Caco-2 (cell line): ENCODE measurements around the gene SARS1. TPM values are rescaled to one million over a fixed set of nuclear protein-coding genes. Genes with fewer than 3 reads are reported as not detected.

Experiments
- BruUV-seq: library from RNA; stranded (reverse); fragments of 400-500 nt; replicated peaks from 2 replicates; lab custom pipeline; 2021; lab: Mats Ljungman, UMichigan
- CTCF ChIA-PET: fragments of 300-600 bp; sonication (Branson Sonifier 250); formaldehyde crosslinking; loops from one replicate; lab custom pipeline; 2022; ENCODE audit warnings: antibody characterized with exemption; lab: Charles Lee
- POLR2A ChIA-PET: fragments of 300-600 bp; sonication (Branson Sonifier 250); formaldehyde crosslinking; loops from one replicate; lab custom pipeline; 2022; ENCODE audit warnings: antibody characterized with exemption; lab: Charles Lee
- DNase-seq, 2 experiments: peaks; one replicate each; pipeline versions ENCODE4 v3.0.0 to v3.0.0-alpha.2; 2020 to 2022
- H3K27me3 ChIP-seq: replicated peaks from 2 replicates; pipeline ENCODE4 v1.6.0; 2011; ENCODE audit warnings: low read length; ENCODE audit not compliant: control insufficient read depth, insufficient read depth
- H3K36me3 ChIP-seq: 2 replicates; pipeline ENCODE4 v1.5.1; 2011; ENCODE audit warnings: low read length; ENCODE audit not compliant: control insufficient read depth, insufficient read depth
- H3K4me1 ChIP-seq: fragments of 250-450 bp; sonication (Bioruptor Pico); 2 replicates; pipeline ENCODE4 v1.5.1; 2020; ENCODE audit warnings: mild to moderate bottlenecking
- H3K4me3 ChIP-seq: 2 replicates; pipeline ENCODE4 v1.5.1; 2011; ENCODE audit warnings: low read depth, mild to moderate bottlenecking, control low read depth, low read length
- H3K9me3 ChIP-seq: fragments of 250-450 bp; sonication (Bioruptor Pico); 2 replicates; pipeline ENCODE4 v1.5.1; 2020; ENCODE audit warnings: mild to moderate bottlenecking, moderate library complexity
- H3K27ac Mint-ChIP-seq: one replicate; pipeline ENCODE4 v1.8.0; 2022; ENCODE audit warnings: mixed read lengths; ENCODE audit not compliant: unreplicated experiment
- H3K27me3 Mint-ChIP-seq: one replicate; pipeline ENCODE4 v1.8.0; 2022; ENCODE audit warnings: mixed read lengths; ENCODE audit not compliant: insufficient read depth, unreplicated experiment
- H3K36me3 Mint-ChIP-seq: one replicate; pipeline ENCODE4 v1.8.0; 2022; ENCODE audit warnings: mild to moderate bottlenecking, mixed read lengths; ENCODE audit not compliant: insufficient read depth, unreplicated experiment
- H3K4me1 Mint-ChIP-seq: one replicate; pipeline ENCODE4 v1.8.0; 2022; ENCODE audit warnings: low read depth, mixed read lengths; ENCODE audit not compliant: unreplicated experiment
- H3K4me3 Mint-ChIP-seq: one replicate; pipeline ENCODE4 v1.8.0; 2022; ENCODE audit warnings: mild to moderate bottlenecking, moderate library complexity, mixed read lengths; ENCODE audit not compliant: unreplicated experiment
- H3K9me3 Mint-ChIP-seq: one replicate; pipeline ENCODE4 v1.8.0; 2022; ENCODE audit warnings: mixed read lengths; ENCODE audit not compliant: unreplicated experiment
- intact Hi-C: fragments of 100-400 bp; cut with micrococcal nuclease; formaldehyde crosslinking; loops from one replicate; pipeline ENCODE4 v1.10.0; 2022; ENCODE audit not compliant: unreplicated experiment
- total RNA-seq: library from RNA; stranded (reverse); gene quantifications from 2 replicates; pipeline ENCODE4 v1.2.3, GENCODE V29; 2022
- TF ChIP-seq, protein P1 (sequence below), 2 experiments: fragments of 200-600 bp in 1 of 2; IDR thresholded peaks; 1 replicate in 1 of 2; 2 replicates in 1 of 2; pipeline versions ENCODE4 v1.5.1 to v1.8.0; 2011 to 2022; ENCODE audit warnings: antibody characterized with exemption in 1 of 2, control low read depth in 1 of 2, inconsistent platforms in 1 of 2, low read depth in 1 of 2, low read length in 1 of 2, mild to moderate bottlenecking in 1 of 2, moderate library complexity in 1 of 2; ENCODE audit not compliant: insufficient read depth in 1 of 2, severe bottlenecking in 1 of 2, unreplicated experiment in 1 of 2

Gene SARS1
- total RNA-seq, 1 experiment from 2014 or later, result 225 TPM

DNA sequence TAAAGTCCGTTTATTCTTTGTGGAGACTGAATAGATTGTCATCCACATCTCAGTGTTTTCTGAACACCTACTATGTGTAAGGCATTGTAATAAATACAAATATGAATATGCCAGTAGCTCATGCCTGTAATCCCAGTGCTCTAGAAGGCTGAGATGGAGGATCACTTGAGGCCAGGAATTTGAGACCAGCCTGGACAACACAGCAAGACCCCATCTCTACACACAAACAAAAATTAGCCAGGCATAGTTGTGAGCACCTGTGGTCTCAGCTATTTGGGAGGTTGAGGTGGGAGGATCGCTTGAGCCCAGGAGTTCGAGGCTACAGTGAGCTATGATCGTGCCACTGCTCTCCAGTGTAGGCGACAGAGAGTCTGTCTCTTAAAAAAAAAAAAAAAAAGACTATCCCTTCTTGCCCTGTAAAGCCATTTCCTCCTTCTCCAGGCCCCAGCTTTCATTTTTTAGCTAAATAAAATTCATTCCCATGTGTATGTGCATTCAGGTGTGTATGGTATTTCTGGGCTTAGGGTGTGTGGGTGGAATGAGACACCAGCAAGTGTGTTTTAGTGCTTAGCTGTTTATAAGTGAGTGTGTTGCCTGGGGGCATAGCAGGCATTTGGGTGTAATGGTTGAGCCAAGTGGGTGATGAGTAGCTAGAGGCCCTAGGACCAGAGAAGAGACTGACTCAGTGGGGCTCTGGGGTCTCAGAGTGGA lies 43.4 kb downstream of the SARS1 start:
- H3K27me3 Mint-ChIP-seq, result no peaks in the 10 kb centered on the region
- no peaks in the 10 kb centered on the region for H3K36me3 ChIP-seq
- no peak overlapping the region for H3K4me3 Mint-ChIP-seq

DNA sequence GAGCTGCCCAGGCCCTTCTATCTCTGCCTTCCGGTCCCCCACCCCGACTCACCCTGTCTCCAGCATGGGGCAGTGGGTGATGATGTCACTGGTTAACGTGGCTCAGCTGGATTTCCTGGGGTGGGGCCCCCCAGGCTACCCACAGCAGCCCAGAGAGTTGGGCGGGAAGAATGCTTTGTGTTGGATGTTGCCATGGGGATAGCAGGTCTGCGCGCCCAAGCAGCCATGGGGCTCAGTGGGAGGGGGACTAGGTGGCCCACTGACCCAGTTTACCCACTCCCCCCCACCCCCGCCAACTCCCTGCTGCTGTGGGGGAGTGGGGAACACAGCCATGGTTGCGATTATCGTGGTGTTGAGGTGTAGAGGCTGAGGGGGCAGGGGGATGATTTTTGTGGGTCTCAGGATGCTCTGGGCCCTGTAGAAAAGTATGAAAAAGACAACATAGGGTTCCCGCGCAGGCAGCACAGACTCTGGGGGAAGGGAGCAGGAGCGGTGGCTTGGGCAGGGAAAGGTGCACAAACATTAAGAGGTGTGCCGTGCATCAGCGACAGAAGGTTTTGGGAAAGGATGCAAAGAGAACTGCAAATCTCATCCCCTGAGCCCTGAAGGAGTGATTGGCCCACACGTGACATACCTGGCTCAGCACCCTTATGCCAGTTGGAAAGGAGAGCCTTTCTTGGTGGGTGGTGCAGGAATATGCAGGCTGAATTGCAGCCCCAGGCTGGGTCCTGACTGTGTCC lies 44.1 kb downstream of the SARS1 start:
- H3K27me3 ChIP-seq, result no peaks in the 10 kb centered on the region
- ChIA-PET POLR2A (no interaction called here), CTCF (interaction anchor here (0.6 kb wide), 1 partner anchor 235 kb away, joined by 3 read pairs; no protein-coding TSS in a partner anchor)
- peaks cover 9% of the 10 kb centered on the region for H3K4me1 ChIP-seq
- BruUV-seq, result no TSS peak
- H3K4me1 Mint-ChIP-seq, result peaks cover 7% of the 10 kb centered on the region
- no peak overlapping the region for H3K4me3 ChIP-seq
- H3K36me3 ChIP-seq, result no peaks in the 10 kb centered on the region
- intact Hi-C loops, result no loop called here
- peaks cover 5% of the 10 kb centered on the region for H3K36me3 Mint-ChIP-seq
- no peak overlapping the region for H3K4me3 Mint-ChIP-seq
- H3K9me3 ChIP-seq, result no peaks in the 10 kb centered on the region
- TF ChIP-seq, protein P1, sequence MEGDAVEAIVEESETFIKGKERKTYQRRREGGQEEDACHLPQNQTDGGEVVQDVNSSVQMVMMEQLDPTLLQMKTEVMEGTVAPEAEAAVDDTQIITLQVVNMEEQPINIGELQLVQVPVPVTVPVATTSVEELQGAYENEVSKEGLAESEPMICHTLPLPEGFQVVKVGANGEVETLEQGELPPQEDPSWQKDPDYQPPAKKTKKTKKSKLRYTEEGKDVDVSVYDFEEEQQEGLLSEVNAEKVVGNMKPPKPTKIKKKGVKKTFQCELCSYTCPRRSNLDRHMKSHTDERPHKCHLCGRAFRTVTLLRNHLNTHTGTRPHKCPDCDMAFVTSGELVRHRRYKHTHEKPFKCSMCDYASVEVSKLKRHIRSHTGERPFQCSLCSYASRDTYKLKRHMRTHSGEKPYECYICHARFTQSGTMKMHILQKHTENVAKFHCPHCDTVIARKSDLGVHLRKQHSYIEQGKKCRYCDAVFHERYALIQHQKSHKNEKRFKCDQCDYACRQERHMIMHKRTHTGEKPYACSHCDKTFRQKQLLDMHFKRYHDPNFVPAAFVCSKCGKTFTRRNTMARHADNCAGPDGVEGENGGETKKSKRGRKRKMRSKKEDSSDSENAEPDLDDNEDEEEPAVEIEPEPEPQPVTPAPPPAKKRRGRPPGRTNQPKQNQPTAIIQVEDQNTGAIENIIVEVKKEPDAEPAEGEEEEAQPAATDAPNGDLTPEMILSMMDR (IDR thresholded peaks at IDR 0.05; ENCODE audit: insufficient read depth in 1 of 2, low read depth in 1 of 2, low read length in 1 of 2, severe bottlenecking in 1 of 2, unreplicated experiment in 1 of 2), result no peak
- DNase-seq, result no peak
- no peaks in the 10 kb centered on the region for H3K9me3 Mint-ChIP-seq
- no peaks in the 10 kb centered on the region for H3K27me3 Mint-ChIP-seq
- no peak overlapping the region for H3K27ac Mint-ChIP-seq

More for the DNA sequence above, 43.4 kb downstream of the SARS1 start:
- peaks cover 9% of the 10 kb centered on the region for H3K4me1 ChIP-seq
- Mint-ChIP-seq H3K9me3 (no peaks in the 10 kb centered on the region), H3K4me1 (peaks cover 7% of the 10 kb centered on the region), H3K27ac (no peak overlapping the region), H3K36me3 (peaks cover 5% of the 10 kb centered on the region)
- DNase-seq, result no peak
- intact Hi-C loops, result no loop called here
- TF ChIP-seq, protein P1 (IDR thresholded peaks at IDR 0.05; ENCODE audit: insufficient read depth in 1 of 2, low read depth in 1 of 2, low read length in 1 of 2, severe bottlenecking in 1 of 2, unreplicated experiment in 1 of 2), result no peak
- no TSS peak for BruUV-seq
- H3K4me3 ChIP-seq, result no peak overlapping the region
- POLR2A ChIA-PET, result no interaction called here
- no peaks in the 10 kb centered on the region for H3K9me3 ChIP-seq
- CTCF ChIA-PET, result interaction anchor here (0.6 kb wide), 1 partner anchor 236 kb away, joined by 3 read pairs; no protein-coding TSS in a partner anchor
- H3K27me3 ChIP-seq, result no peaks in the 10 kb centered on the region
